Measurements from ENCODE around the gene CST1.

DNA sequence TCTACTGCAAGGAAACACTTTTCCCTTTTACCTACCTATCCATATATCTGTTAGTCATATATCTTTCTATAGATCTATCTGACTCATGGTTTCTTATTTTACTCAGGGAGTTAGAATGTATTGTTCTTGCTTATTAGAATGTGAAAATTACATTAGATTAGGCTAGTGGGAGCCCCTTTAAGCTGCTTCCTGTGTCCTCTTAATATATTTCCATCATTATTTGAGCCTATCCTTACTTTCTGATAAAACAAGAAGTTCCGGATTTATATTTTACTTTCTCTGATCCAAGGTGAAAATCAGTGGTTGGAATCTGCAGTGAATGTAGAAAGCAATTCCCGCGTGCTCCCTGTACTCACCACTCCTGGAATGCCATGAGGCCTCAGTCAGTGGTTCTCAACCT, 44.8 kb upstream of the CST1 start:
- TF ChIP-seq, protein P1, sequence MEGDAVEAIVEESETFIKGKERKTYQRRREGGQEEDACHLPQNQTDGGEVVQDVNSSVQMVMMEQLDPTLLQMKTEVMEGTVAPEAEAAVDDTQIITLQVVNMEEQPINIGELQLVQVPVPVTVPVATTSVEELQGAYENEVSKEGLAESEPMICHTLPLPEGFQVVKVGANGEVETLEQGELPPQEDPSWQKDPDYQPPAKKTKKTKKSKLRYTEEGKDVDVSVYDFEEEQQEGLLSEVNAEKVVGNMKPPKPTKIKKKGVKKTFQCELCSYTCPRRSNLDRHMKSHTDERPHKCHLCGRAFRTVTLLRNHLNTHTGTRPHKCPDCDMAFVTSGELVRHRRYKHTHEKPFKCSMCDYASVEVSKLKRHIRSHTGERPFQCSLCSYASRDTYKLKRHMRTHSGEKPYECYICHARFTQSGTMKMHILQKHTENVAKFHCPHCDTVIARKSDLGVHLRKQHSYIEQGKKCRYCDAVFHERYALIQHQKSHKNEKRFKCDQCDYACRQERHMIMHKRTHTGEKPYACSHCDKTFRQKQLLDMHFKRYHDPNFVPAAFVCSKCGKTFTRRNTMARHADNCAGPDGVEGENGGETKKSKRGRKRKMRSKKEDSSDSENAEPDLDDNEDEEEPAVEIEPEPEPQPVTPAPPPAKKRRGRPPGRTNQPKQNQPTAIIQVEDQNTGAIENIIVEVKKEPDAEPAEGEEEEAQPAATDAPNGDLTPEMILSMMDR (IDR thresholded peaks at IDR 0.05; ENCODE audit: low read length) = no peak
- TF ChIP-seq EZH2 (IDR thresholded peaks at IDR 0.05; ENCODE audit: borderline replicate concordance, low read length) = no peak
